Astrocyte (in vitro differentiated cells and primary cell): ENCODE measurements around the gene INAFM2. TPM values are rescaled to one million over a fixed set of nuclear protein-coding genes. Genes with fewer than 3 reads are reported as not detected.
A peak's percentile ranks its signal among the peaks of the same experiment; 100 is the strongest.

ENCODE experiments used
- DNase-seq: peaks from one replicate; pipeline ENCODE4 v3.0.0-alpha.2; 2010; ENCODE audit warnings: low read depth
- FAIRE-seq: peaks from 2 replicates; lab custom pipeline; 2011; peaks lifted over from hg19 to GRCh38; lab: Jason Lieb, UNC
- H2AFZ ChIP-seq: 2 replicates; pipeline ENCODE4 v1.6.0; 2012; ENCODE audit warnings: low read depth, low read length, inconsistent platforms
- H3K27ac ChIP-seq: 2 replicates; pipeline ENCODE4 v1.5.1; 2011; ENCODE audit warnings: low read depth, low read length, inconsistent platforms
- H3K27me3 ChIP-seq: 2 replicates; pipeline ENCODE4 v1.6.0; 2011; ENCODE audit warnings: low read length, inconsistent platforms; ENCODE audit not compliant: insufficient read depth
- H3K36me3 ChIP-seq: 2 replicates; pipeline ENCODE4 v1.5.1; 2011; ENCODE audit warnings: low read length, inconsistent platforms; ENCODE audit not compliant: insufficient read depth
- H3K4me1 ChIP-seq: 2 replicates; pipeline ENCODE4 v1.5.1; 2011; ENCODE audit warnings: low read length, inconsistent platforms; ENCODE audit not compliant: insufficient read depth
- H3K4me2 ChIP-seq: 2 replicates; pipeline ENCODE4 v1.6.0; 2012; ENCODE audit warnings: low read length, inconsistent platforms
- H3K4me3 ChIP-seq: 2 replicates; pipeline ENCODE4 v1.5.1; 2011; ENCODE audit warnings: low read depth, mild to moderate bottlenecking, low read length, inconsistent platforms; ENCODE audit not compliant: insufficient read depth
- H3K79me2 ChIP-seq: 2 replicates; pipeline ENCODE4 v1.6.0; 2012; ENCODE audit warnings: mild to moderate bottlenecking, low read length, inconsistent platforms; ENCODE audit not compliant: insufficient read depth
- H3K9ac ChIP-seq: 2 replicates; pipeline ENCODE4 v1.6.0; 2012; ENCODE audit warnings: mild to moderate bottlenecking, low read length, inconsistent platforms
- H3K9me3 ChIP-seq: 2 replicates; pipeline ENCODE4 v1.5.1; 2012; ENCODE audit warnings: low read depth, mild to moderate bottlenecking, low read length, inconsistent platforms; ENCODE audit not compliant: insufficient read depth
- H4K20me1 ChIP-seq: 2 replicates; pipeline ENCODE4 v1.6.0; 2012; ENCODE audit warnings: low read length, inconsistent platforms; ENCODE audit not compliant: insufficient read depth
- H3K27ac Mint-ChIP-seq: one replicate; pipeline ENCODE4 v1.8.0; 2021; ENCODE audit warnings: mild to moderate bottlenecking, mixed read lengths; ENCODE audit not compliant: unreplicated experiment
- H3K27me3 Mint-ChIP-seq: one replicate; pipeline ENCODE4 v1.8.0; 2021; ENCODE audit warnings: low read depth, mixed read lengths; ENCODE audit not compliant: unreplicated experiment
- H3K36me3 Mint-ChIP-seq: one replicate; pipeline ENCODE4 v1.8.0; 2021; ENCODE audit warnings: low read depth, mixed read lengths; ENCODE audit not compliant: unreplicated experiment
- H3K4me1 Mint-ChIP-seq: one replicate; pipeline ENCODE4 v1.8.0; 2021; ENCODE audit warnings: low read depth, mixed read lengths; ENCODE audit not compliant: unreplicated experiment
- H3K4me3 Mint-ChIP-seq: one replicate; pipeline ENCODE4 v1.8.0; 2021; ENCODE audit warnings: mild to moderate bottlenecking, moderate library complexity, mixed read lengths; ENCODE audit not compliant: unreplicated experiment
- H3K9me3 Mint-ChIP-seq: one replicate; pipeline ENCODE4 v1.8.0; 2021; ENCODE audit warnings: mild to moderate bottlenecking, mixed read lengths; ENCODE audit not compliant: unreplicated experiment
- CTCF ChIP-seq: IDR thresholded peaks from 2 replicates; pipeline ENCODE4 v1.5.1; 2011; ENCODE audit warnings: low read depth, mild to moderate bottlenecking, inconsistent platforms, low read length, moderate library complexity; ENCODE audit not compliant: insufficient read depth
- EZH2 ChIP-seq: IDR thresholded peaks from 2 replicates; pipeline ENCODE4 v1.6.1; 2012; ENCODE audit warnings: mild to moderate bottlenecking, low read length, inconsistent platforms; ENCODE audit not compliant: insufficient read depth
- total RNA-seq: library from RNA; stranded (reverse); gene quantifications from 2 replicates; pipeline ENCODE4 v1.2.1, GENCODE V29; 2021

INAFM2 gene
- total RNA-seq, 1 donor from 2014 or later, result 41.2 TPM

GRCh38 chr15:40334941-40335795 lies 11.7 kb downstream of the INAFM2 start:
- H3K27ac ChIP-seq, result no peak overlapping the region
- peaks cover 10% of the 10 kb centered on the region for H3K36me3 Mint-ChIP-seq

GRCh38 chr15:40335938-40336743 lies 12.6 kb downstream of the INAFM2 start:
- H3K4me1 ChIP-seq, result peaks cover 55% of the 10 kb centered on the region
- no peak overlapping the region for H3K27ac ChIP-seq
- TF ChIP-seq EZH2 (no peak), CTCF (no peak)
- H3K9ac ChIP-seq, result peak overlapping the region; percentile 15
- H3K27me3 ChIP-seq, result no peaks in the 10 kb centered on the region
- peaks cover 3% of the 10 kb centered on the region for H3K36me3 ChIP-seq
- peaks cover 39% of the 10 kb centered on the region for H3K4me1 Mint-ChIP-seq
- no peak for FAIRE-seq
- H3K79me2 ChIP-seq, result peaks cover 36% of the 10 kb centered on the region
- no peak overlapping the region for H3K27ac Mint-ChIP-seq
- H3K27me3 Mint-ChIP-seq, result no peaks in the 10 kb centered on the region
- H3K36me3 Mint-ChIP-seq, result peaks cover 8% of the 10 kb centered on the region
- H3K4me3 ChIP-seq, result no peak overlapping the region
- no peak overlapping the region for H3K4me3 Mint-ChIP-seq
- DNase-seq, result no peak
- H2AFZ ChIP-seq, result no peak overlapping the region
- no peaks in the 10 kb centered on the region for H3K9me3 ChIP-seq
- H3K9me3 Mint-ChIP-seq, result peaks cover 2% of the 10 kb centered on the region
- no peak overlapping the region for H3K4me2 ChIP-seq
- peaks cover 10% of the 10 kb centered on the region for H4K20me1 ChIP-seq

More at GRCh38 chr15:40334941-40335795, 11.7 kb downstream of the INAFM2 start:
- Mint-ChIP-seq H3K4me3 (no peak overlapping the region), H3K27ac (no peak overlapping the region), H3K4me1 (peaks cover 45% of the 10 kb centered on the region), H3K9me3 (peaks cover 2% of the 10 kb centered on the region), H3K27me3 (no peaks in the 10 kb centered on the region)
- Histone ChIP-seq H3K36me3 (peaks cover 3% of the 10 kb centered on the region), H3K9me3 (no peaks in the 10 kb centered on the region), H3K27me3 (no peaks in the 10 kb centered on the region), H3K4me3 (no peak overlapping the region), H3K79me2 (peaks cover 32% of the 10 kb centered on the region), H2AFZ (no peak overlapping the region), H3K4me1 (peaks cover 46% of the 10 kb centered on the region), H3K9ac (peak overlapping the region; percentile 60), H4K20me1 (peaks cover 10% of the 10 kb centered on the region), H3K4me2 (peak overlapping the region; percentile 36)
- FAIRE-seq, result no peak
- TF ChIP-seq EZH2 (no peak), CTCF (no peak)
- no peak for DNase-seq
